ENCODE measurements around the gene CUL1. TPM values are rescaled to one million over a fixed set of nuclear protein-coding genes. Genes with fewer than 3 reads are reported as not detected.

CUL1 gene
- total RNA-seq, 6 experiments from 2014 or later: 42.9 to 50.9 (median 49.2) TPM

DNA sequence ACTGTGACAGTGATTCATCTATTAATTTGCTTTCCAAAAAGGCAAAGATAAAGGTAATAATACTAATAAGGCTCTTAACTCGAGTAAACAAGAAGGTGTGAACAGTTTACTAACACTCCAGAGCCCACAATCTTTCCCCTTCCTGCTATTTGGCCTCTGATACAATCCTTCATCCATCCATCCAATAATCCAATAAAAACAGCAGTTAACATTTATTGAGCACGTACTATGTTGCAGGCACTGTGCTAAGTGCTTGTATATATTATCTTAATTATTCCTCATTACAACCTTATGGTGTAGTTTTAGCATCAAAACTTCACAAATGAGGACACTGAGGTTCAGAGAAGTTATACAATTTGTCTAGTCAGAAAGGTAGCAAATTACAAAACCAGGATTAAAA is 135.9 kb downstream of the CUL1 start:
- H3K4me1 Mint-ChIP-seq (ENCODE audit: low read depth): peaks cover 2% of the 10 kb centered on the region
- no peak for DNase-seq
- no peak overlapping the region for H3K27ac Mint-ChIP-seq
- H3K9me3 Mint-ChIP-seq: no peaks in the 10 kb centered on the region
- no peak overlapping the region for H3K4me3 Mint-ChIP-seq
- H3K36me3 Mint-ChIP-seq (ENCODE audit: low read depth): peaks cover 24% of the 10 kb centered on the region
- no peaks in the 10 kb centered on the region for H3K27me3 Mint-ChIP-seq (ENCODE audit: insufficient read depth)
- TF ChIP-seq, protein P1, sequence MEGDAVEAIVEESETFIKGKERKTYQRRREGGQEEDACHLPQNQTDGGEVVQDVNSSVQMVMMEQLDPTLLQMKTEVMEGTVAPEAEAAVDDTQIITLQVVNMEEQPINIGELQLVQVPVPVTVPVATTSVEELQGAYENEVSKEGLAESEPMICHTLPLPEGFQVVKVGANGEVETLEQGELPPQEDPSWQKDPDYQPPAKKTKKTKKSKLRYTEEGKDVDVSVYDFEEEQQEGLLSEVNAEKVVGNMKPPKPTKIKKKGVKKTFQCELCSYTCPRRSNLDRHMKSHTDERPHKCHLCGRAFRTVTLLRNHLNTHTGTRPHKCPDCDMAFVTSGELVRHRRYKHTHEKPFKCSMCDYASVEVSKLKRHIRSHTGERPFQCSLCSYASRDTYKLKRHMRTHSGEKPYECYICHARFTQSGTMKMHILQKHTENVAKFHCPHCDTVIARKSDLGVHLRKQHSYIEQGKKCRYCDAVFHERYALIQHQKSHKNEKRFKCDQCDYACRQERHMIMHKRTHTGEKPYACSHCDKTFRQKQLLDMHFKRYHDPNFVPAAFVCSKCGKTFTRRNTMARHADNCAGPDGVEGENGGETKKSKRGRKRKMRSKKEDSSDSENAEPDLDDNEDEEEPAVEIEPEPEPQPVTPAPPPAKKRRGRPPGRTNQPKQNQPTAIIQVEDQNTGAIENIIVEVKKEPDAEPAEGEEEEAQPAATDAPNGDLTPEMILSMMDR (IDR thresholded peaks at IDR 0.05): no peak

DNA sequence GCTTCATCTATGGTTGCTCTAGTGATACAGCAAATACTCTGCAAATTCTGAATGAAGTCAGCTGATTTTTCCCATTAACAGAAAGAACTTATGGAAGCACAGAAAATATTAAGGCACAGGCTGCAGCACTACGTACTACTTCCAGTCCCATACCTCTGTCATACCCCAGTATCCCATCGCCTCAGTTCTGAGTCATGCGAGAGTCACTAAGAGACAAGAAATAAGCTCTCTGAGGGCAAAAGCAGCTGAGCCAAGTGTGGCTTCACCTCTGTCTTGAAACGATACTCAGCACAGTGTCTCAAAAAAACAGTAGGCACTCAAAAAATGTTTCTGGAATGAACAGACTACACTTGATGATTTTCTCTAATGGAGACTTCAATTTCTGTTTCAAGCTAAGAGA is 137.2 kb downstream of the CUL1 start:
- Mint-ChIP-seq H3K27ac (no peak overlapping the region), H3K4me3 (no peak overlapping the region), H3K27me3 (ENCODE audit: insufficient read depth) (no peaks in the 10 kb centered on the region), H3K36me3 (ENCODE audit: low read depth) (peaks cover 24% of the 10 kb centered on the region), H3K4me1 (ENCODE audit: low read depth) (peaks cover 13% of the 10 kb centered on the region), H3K9me3 (no peaks in the 10 kb centered on the region)
- TF ChIP-seq, protein P1 (IDR thresholded peaks at IDR 0.05): no peak
- DNase-seq: no peak

DNA sequence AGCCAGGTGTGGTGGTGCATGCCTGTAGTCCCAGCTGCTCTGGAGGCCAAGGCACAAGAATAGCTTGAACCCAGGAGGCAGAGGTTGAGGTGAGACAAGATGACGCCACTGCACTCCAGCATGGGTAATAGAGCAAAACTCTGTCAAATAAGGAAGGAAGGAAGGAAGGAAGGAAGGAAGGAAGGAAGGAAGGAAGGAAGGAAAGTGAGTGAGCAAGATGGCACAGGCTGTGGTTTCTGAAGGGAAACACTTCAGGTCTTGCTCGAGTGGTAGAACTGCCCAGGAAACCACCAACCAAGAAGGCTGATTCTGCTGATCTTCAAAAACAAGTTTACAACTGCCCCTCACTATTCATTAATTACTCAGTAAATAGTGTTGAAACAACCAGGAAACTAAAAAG is 140.2 kb downstream of the CUL1 start:
- no peak overlapping the region for H3K4me3 Mint-ChIP-seq
- H3K27ac Mint-ChIP-seq: peak overlapping the region; percentile 42; the same call in 1 of the 2 replicates
- DNase-seq: no peak
- H3K9me3 Mint-ChIP-seq: no peaks in the 10 kb centered on the region
- H3K4me1 Mint-ChIP-seq (ENCODE audit: low read depth): peaks cover 13% of the 10 kb centered on the region
- no peaks in the 10 kb centered on the region for H3K27me3 Mint-ChIP-seq (ENCODE audit: insufficient read depth)
- TF ChIP-seq, protein P1 (IDR thresholded peaks at IDR 0.05): no peak
- H3K36me3 Mint-ChIP-seq (ENCODE audit: low read depth): peaks cover 24% of the 10 kb centered on the region

DNA sequence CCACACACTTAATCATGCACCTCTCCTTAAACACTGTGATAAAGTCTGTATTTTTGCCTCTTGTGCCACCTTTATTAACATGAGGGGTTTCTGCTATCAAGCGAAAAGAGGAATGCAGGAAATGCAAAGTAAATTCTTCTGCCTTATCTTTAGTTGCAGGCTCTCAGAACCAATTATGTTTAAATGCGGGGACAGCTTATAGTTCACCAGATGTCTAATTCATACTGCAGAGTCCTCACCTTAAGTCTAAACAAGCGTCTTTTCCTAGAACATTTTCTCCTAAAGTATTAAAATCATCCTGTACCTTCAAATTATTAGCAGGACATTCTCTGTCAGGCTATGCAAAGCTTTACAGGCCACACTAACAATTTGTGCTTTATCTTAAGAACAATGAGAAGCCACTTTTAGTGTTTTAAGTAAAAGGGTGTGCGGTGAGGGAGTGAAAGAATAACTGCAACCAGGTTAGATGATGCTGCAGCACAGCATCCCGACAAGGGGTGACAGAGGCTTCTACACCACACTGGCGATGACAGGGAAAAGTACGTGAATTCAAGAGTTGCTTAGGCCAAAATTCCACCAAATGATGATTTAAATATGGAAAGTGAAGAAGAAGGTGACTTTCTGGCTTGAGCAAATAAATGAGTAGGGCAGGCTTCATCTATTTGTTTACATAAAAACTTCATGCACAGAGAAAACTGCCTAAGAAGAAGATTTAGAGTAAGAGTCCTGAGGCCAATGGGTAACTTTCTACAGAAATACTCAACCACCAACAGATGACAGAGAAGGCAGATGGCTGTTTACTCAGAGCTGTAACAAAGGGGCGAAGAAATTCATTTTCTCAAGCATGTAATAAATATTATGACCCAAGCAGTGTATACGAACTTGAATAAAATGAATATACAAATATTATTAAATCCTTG is 149.4 kb downstream of the CUL1 start:
- Mint-ChIP-seq H3K27ac (no peak overlapping the region), H3K36me3 (ENCODE audit: low read depth) (no peaks in the 10 kb centered on the region), H3K4me1 (ENCODE audit: low read depth) (peaks cover 58% of the 10 kb centered on the region), H3K27me3 (ENCODE audit: insufficient read depth) (no peaks in the 10 kb centered on the region), H3K4me3 (no peak overlapping the region), H3K9me3 (no peaks in the 10 kb centered on the region)
- TF ChIP-seq, protein P1 (IDR thresholded peaks at IDR 0.05): no peak
- no peak for DNase-seq

DNA sequence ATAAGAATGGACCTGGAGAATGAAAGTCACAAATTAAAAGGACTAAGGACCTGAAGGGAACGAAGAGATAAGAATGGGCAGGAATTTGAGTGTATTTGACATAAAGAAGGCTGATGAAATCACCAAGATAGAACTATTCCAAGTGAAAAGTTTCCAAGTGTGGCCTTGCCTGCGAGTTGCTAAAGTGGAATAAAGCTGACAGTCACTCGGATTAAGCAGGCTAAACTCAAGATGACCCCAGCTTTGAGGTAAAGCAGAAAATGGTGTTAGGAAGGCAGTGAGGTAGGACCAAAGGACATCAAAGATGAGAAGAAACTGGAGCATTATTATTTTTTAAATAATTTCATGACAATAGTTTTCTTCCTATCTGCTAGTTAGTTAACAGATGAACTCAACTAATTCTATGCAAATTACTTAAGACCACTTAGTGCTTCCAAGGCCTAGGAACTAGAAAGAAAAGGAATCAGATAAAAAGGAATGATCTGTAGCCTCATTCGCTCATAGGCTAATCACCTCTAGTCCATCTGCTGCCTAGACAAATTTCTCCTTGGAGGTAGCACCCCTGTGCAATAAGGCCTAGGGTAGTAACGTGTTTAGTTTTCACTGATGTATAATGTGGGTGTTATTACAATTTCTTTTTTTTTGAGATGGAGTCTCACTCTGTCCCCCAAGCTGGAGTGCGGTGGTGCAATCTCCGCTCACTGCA is 150.8 kb downstream of the CUL1 start:
- TF ChIP-seq, protein P1 (IDR thresholded peaks at IDR 0.05): no peak
- Mint-ChIP-seq H3K4me3 (no peak overlapping the region), H3K27ac (peak overlapping the region; percentile 72), H3K27me3 (ENCODE audit: insufficient read depth) (no peaks in the 10 kb centered on the region), H3K9me3 (no peaks in the 10 kb centered on the region), H3K4me1 (ENCODE audit: low read depth) (peaks cover 56% of the 10 kb centered on the region), H3K36me3 (ENCODE audit: low read depth) (no peaks in the 10 kb centered on the region)
- DNase-seq: no peak
